AG04450 (cell line): ENCODE measurements around the gene SLCO3A1. TPM values are rescaled to one million over a fixed set of nuclear protein-coding genes. Genes with fewer than 3 reads are reported as not detected.

Experiments
- CTCF ChIA-PET: fragments of 300-600, 350-600 bp; formaldehyde crosslinking; extraction: SDS; loops from one replicate; lab custom pipeline; 2022; ENCODE audit warnings: antibody characterized with exemption, inconsistent platforms; lab: Charles Lee
- POLR2A ChIA-PET: fragments of 350-600 bp; formaldehyde crosslinking; extraction: SDS; loops from one replicate; lab custom pipeline; 2021; ENCODE audit warnings: antibody characterized with exemption, inconsistent platforms; lab: Yijun Ruan, JAX
- DNase-seq: peaks from one replicate; pipeline ENCODE4 v3.0.0-alpha.2; 2011; ENCODE audit warnings: low read depth, low spot score
- H3K27ac ChIP-seq: one replicate; pipeline ENCODE4 v1.5.1; 2012; ENCODE audit warnings: low read depth, low read length, control low read depth
- H3K27me3 ChIP-seq: one replicate; pipeline ENCODE4 v1.6.0; 2012; ENCODE audit warnings: low read length; ENCODE audit not compliant: control insufficient read depth, insufficient read depth
- H3K4me3 ChIP-seq: 2 replicates; pipeline ENCODE4 v1.5.1; 2011; ENCODE audit warnings: mild to moderate bottlenecking, low read depth, low read length, control low read depth
- H3K9me3 ChIP-seq: 2 replicates; pipeline ENCODE4 v1.5.1; 2012; ENCODE audit warnings: low read length; ENCODE audit not compliant: control insufficient read depth, insufficient read depth
- CTCF ChIP-seq: IDR thresholded peaks from 2 replicates; pipeline ENCODE4 v1.5.1; 2011; ENCODE audit warnings: low read depth, low read length, control low read depth, inconsistent platforms
- polyA plus RNA-seq: library from polyadenylated mRNA; depleted of rRNA; stranded (reverse); fragments of >200 nt; gene quantifications from 2 replicates; pipeline ENCODE4 v1.2.3, GENCODE V29; 2011

Gene SLCO3A1
- polyA plus RNA-seq, 1 experiment, result 7.6 TPM

- ChIA-PET POLR2A (no interaction called here), CTCF (no interaction called here)
- Histone ChIP-seq H3K27ac (no peak overlapping the region), H3K9me3 (no peaks in the 10 kb centered on the region; the same call in 1 of the 2 replicates), H3K27me3 (no peaks in the 10 kb centered on the region), H3K4me3 (no peak overlapping the region)
- TF ChIP-seq CTCF, result no peak
- DNase-seq, result no peak
Observed at GRCh38 chr15:92161039-92161670, 307.6 kb downstream of the SLCO3A1 start.

DNA sequence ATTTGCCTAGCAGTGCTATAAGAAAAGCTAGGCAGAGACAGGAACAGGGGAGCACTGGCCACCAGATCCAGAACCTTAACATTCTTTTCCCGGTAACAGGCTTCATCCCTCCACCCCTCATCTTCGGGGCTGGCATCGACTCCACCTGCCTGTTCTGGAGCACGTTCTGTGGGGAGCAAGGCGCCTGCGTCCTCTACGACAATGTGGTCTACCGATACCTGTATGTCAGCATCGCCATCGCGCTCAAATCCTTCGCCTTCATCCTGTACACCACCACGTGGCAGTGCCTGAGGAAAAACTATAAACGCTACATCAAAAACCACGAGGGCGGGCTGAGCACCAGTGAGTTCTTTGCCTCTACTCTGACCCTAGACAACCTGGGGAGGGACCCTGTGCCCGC, 309.1 kb downstream of the SLCO3A1 start:
- ChIA-PET CTCF (interaction anchor here (0.6 to 0.7 kb wide), 2 partner anchors 312 to 314 kb away, joined by 3 to 5 read pairs; no protein-coding TSS in a partner anchor), POLR2A (no interaction called here)
- no peaks in the 10 kb centered on the region; the same call in 1 of the 2 replicates for H3K9me3 ChIP-seq
- no peak overlapping the region for H3K4me3 ChIP-seq
- no peak overlapping the region for H3K27ac ChIP-seq
- no peak for DNase-seq
- no peaks in the 10 kb centered on the region for H3K27me3 ChIP-seq
- no peak for TF ChIP-seq CTCF

- no peak for DNase-seq
- Histone ChIP-seq H3K4me3 (no peak overlapping the region), H3K27me3 (no peaks in the 10 kb centered on the region), H3K27ac (no peak overlapping the region), H3K9me3 (no peaks in the 10 kb centered on the region; the same call in 1 of the 2 replicates)
- TF ChIP-seq CTCF, result no peak
- ChIA-PET POLR2A (no interaction called here), CTCF (interaction anchor here (0.6 to 0.7 kb wide), 2 partner anchors 16 to 315 kb away, joined by 4 to 5 read pairs; no protein-coding TSS in a partner anchor)
Observed at GRCh38 chr15:92163641-92164040, 310.1 kb downstream of the SLCO3A1 start.

GRCh38 chr15:92164327-92165000, 311.0 kb downstream of the SLCO3A1 start:
- POLR2A ChIA-PET, result no interaction called here
- no peaks in the 10 kb centered on the region; the same call in 1 of the 2 replicates for H3K9me3 ChIP-seq
- TF ChIP-seq CTCF, result no peak

GRCh38 chr15:92165001-92165346, 311.5 kb downstream of the SLCO3A1 start:
- ChIA-PET POLR2A (no interaction called here), CTCF (no interaction called here)
- H3K9me3 ChIP-seq, result no peaks in the 10 kb centered on the region; the same call in 1 of the 2 replicates
- no peak for TF ChIP-seq CTCF
- no peak overlapping the region for H3K4me3 ChIP-seq
- no peak overlapping the region for H3K27ac ChIP-seq
- no peaks in the 10 kb centered on the region for H3K27me3 ChIP-seq
- DNase-seq, result no peak

More at GRCh38 chr15:92164327-92165000, 311.0 kb downstream of the SLCO3A1 start:
- H3K27ac ChIP-seq, result no peak overlapping the region
- no peaks in the 10 kb centered on the region for H3K27me3 ChIP-seq
- no peak overlapping the region for H3K4me3 ChIP-seq
- CTCF ChIA-PET, result no interaction called here
- no peak for DNase-seq
